ENCODE data around the gene CDC20B. TPM values are rescaled to one million over a fixed set of nuclear protein-coding genes. Genes with fewer than 3 reads are reported as not detected.

The CDC20B gene, protein sequence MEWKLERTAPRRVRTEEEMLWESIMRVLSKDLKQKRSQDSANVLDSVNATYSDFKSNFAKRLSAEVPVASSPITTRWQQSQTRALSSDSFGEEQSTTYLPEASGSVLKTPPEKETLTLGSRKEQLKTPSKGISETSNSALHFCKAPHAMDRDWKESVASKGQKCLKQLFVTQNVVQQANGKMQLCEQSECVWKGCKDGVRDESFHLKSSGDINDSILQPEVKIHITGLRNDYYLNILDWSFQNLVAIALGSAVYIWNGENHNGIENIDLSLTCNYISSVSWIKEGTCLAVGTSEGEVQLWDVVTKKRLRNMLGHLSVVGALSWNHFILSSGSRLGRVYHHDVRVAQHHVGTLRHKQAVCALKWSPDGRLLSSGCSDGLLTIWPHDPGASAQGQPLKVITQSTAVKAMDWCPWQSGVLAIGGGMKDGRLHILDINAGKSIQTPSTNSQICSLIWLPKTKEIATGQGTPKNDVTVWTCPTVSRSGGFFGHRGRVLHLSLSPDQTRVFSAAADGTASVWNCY
- not detected in 2 replicates for total RNA-seq
- not detected for polyA plus RNA-seq (2012)

DNA sequence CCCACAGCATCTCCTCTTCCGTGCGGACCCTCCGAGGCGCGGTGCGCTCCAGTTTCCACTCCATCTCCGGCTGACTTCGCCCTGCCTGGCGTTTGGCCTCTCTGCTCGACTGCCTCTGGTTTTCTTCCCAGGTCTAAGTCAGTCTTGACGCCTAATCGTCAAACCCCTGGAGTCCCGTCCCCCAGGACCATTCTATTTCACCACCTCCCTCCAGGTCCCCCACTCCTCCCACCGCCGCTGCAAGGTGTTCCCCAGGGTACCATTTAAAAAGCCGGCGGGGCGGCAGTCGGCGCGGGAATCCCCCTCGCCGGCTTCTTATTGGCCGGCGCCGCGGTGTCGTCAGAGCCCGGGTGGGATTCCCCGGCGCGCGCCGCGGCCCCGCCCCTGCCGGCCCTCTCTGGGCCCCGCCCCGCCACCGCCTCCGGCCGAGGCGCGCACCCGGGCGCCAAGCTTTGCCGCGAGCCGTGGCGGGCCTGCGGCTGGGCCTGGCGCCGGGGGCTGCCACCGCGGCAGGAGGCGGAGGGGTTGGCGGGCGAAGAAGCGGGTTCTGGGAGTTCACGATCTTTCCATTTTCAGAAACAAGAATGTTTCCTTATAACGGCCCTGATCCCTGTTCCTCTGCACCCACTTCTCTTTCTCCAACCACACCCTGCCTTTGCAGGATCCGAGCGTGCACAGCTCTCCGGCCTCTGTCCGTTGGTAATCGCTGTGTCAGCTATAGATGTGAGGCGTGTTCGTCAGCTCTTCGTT, at the start of gene CDC20B:
Gene CDC20B (minus strand): TSS at position 241 of the 750 bp plus-strand sequence. CDS start 177 bp downstream, at position 64.
- DNase-seq (ENCODE audit: low read depth): peak; percentile 76

DNA sequence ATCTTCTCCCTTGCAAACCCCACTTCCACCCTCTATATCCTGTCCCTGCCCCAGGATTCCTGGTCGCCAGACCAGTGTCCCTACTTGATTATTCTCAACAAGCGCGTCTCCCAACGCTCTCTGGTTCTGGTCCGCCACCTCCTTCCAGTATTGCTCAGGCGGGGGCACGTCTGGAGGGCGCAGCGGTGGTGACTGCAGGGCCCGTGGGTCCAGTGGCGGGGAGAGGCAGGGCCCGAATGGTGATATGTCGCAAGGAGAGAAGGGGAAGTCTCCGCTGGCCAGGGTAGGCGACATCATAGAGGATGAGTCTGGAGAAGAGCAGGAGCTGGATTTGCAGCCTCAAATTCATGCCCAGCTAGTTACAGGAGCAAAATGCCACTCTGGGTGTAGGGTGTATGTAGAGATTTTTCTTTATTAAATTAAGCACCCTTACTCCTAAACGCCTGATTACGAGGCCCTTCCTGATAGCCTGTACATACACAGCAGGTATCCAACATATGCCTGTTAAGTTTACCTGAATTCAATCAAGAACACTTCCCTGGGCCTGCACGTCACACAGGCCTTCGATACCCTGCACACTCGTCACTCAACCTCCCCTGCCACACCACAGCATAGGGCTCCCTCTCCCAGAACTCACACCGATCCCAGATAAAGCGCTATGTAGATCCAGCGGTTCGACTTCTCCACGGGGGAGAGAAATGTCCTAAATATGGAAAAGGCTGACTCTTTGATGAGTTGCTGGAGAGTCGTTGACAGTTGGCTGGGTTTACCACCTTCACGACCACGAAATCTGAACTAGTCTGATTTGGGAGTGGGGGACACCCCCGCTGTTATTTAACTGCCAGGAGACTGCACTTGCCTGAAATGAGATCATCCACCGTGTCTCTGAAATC, 49.4 kb upstream of the CDC20B start:
- no peak for DNase-seq (ENCODE audit: low read depth)

DNA sequence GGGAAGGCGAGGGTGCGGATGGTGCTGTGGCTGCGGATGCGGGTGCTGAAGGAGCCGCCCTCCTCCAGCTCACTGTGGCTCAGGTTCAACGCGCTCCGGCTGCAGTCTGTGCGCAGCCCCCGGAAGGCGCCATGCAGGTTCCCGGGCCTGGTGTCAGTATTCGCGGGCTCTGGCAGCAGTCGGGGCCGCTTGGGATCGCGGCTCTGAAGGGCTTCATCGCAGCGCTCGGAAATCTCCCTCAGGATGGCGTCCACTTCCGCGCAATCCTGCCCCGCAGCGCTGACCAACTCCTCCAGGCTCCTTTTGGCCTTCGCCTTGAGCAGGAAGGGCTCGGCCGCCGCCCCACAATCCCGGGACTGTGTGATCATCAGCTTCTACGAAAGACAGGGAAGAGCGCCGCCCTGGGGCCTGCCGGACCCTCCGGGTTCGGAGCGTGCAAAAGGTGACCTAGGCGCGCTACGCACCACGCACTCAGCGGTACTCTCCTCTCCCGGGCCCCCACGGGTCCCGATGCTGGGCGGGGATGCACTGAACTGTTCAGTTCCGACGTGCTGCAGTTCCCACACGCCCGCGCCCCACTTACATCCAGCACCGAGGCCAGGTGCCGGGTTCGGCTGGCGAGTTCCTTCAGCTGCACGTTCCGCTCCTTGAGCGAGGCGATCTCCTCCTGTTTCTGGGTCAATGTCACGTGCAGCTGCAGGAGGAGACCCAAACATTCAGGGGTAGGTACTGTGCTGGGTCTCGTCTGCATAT, 47.6 kb upstream of the CDC20B start:
- DNase-seq (ENCODE audit: low read depth): peak; percentile 11

DNA sequence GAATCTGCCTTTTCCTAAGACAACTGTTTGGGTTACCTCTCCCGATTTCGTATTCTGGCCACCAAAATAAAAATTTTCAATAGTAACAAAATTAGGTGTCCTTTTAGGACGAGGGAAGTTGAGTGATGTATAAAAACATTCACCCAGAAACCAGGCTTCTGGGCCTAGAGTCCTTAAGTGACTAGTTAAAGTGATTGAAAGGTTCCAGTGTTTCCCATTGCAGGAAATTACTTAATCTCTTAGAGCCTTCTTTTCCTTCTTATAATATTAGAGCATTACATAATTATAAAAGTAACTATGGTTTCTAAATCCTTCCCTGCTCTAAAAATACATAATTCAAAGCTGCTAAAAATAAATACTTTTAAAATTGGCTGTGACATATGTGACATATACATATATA, 46.8 kb upstream of the CDC20B start:
- no peak for DNase-seq (ENCODE audit: low read depth)

DNA sequence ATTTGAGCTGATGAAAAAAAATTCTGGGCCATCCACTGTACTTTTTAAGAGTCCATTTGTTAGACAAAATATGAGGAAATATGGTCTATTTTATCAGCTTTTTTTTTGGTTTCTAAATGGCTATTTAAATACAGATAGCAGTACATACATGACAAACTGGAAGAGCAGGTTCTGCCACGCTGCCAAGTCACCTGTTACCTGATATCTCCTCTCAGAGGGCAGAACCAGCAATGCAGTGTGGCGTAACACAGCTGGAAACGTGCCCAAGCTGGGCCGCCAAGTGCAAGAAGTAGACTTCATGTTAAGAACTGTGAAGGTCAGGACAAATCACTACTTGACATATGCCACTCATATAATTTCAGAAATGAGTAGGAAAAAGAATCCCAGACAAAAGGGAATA, 46.0 kb upstream of the CDC20B start:
- DNase-seq (ENCODE audit: low read depth): no peak

DNA sequence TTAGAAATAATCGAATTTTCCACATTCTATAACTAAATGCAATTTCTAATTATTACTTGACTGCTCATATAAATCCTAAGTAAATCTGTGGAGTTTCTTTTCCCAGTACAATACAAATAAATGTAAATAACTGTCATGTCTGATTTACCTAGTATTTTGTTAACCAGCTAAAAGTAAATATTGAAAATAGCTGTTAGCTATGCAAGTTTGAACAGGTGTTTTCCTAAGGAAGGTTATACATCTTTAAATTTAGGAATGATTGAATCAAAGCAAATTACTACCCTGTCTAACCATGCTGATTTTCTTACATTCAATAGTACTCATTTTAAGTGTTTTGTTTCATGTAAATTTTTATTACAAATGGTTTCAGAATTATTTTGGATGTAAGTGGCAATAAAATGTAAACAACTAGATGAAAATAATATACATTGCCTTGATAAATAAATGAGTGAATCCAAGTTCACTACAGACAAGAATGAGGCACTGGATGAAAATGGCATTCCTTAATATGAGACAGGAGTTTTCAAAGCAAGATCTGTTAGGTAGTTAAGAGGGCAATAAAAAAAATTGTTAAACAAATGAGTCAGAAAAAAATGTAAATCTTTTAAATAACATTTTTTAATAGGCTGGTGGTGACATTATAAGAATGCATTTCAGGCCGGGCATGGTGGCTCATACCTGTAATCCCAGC, 38.4 kb upstream of the CDC20B start:
- DNase-seq (ENCODE audit: low read depth): no peak

DNA sequence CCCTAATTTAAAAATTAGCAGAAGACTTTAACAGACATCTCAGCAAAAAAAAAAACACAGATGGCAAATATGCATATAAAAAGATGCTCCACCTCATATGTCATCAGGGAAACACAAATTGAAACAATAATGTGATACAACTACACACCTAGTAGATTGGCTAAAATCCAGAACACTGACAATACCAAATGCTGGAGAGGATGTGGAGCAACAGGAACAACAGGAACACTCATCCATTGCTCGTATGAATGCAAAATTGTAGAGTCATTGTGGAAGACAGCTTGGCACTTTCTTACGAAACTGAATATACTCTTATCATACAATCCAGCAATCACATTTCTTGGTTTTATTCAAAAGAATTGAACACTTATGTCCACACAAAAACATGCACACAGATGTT, 32.0 kb upstream of the CDC20B start:
- DNase-seq (ENCODE audit: low read depth): no peak

DNA sequence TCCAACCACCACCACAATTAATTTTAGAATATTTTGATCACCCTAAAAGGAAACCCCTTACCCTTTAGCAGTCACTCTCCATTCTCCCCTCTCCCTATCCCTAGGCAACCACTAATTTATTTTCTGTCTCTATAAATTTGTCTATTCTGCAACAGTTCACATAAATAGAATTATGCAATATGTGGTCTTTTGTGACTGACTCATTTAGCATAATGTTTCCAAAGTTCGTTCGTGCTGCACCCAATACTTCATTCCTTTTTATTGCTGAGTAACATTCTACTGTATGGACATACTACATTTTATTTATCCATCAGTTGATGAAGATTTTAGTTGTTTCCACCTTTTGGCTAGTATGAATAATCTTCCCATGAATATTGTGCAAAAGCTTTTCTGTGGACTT, 18.2 kb upstream of the CDC20B start:
- no peak for DNase-seq (ENCODE audit: low read depth)

DNA sequence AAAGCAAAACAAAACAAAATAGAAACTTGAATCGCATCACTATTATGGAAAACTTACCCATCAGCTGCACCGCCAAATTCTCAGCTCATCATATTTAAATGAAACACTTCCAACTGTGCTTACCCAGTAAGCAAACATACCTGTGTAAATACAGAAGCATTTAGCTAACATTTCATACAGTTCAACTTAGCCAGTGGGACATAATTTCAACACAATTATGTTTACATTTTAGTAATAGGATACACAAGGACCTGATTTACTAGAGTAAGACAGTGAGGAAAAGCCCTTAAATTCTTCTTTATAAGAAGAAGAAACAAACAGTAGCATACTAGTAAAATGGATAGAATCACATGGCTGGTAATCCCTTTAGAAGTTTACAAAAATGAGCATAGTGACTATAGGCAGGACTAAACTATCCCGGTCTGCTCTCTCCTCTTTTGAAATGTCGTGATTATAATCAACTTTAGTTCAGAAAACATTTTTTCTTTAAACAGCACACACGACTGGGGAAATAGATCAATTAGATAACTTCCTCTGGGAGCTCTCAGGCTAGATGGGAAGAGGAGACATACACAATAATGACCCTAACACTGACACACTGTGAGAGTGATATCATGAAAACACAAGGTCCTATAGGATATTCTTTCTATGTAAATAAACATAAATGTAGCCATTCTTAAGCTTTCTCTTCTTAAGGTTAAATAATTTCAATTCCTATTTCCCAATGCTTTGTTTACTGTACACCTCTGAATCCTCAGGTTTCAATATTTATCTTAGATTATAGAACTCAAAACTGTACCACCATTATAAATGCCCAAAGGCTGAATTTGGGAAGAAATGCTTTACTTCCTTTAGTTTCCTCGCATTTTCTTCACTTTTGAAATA, 15.9 kb upstream of the CDC20B start:
- no peak for DNase-seq (ENCODE audit: low read depth)

DNA sequence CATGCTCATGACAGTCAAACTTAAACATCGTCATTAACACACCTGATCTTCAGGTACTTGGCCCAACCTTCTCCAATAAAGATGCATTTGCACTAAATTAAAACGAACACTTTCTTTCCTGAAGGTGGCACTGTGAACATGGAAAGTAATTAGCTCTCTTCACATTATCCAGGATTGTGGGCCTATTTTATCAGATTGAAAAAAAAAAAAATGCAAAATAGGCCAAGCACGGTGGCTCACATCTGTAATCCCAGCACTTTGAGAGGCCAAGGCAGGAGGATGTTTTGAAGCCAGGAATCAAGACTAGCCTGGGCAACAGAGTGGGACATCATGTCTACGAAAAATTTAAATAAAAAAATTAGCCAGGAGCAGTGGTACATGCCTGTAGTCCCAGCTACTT, 14.4 kb upstream of the CDC20B start:
- DNase-seq (ENCODE audit: low read depth): peak; percentile 13

DNA sequence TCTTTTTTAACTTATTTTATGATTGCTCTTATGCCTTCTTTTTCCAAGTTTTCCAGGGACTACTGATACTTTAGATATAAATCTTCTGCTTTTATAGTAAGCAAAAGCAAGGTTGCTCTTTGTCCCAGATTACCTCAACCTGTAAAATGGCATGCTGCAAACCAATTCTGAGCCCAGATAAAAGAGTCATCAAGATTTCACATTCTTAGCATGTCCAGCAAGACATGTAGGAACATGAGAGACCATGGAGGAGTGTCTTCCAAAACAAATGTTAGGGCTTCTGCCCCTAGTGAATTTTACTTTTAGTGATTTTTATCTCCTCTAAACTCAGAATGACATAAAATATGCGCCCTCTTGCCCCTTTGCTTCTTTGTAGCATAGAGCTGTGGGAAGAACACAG, 7.0 kb upstream of the CDC20B start:
- no peak for DNase-seq (ENCODE audit: low read depth)

DNA sequence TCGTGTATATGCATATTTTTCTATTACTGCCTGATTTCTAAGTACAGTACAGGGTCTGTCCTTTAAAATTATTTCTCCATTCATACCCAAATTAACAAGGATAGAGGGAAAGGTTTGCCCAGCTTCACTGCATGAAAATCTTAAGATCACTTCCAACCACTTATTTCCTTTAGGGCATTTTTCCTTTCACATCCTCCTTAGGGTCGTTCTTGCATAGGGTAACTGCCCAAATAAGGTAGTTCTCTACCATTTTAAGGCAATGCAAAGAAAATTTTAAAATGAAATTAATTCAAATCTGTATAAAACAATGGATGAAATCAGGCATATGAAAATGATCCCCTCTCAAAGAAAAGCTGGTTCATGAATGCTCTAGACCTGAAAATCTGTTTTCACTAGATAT, 4.1 kb upstream of the CDC20B start:
- no peak for DNase-seq (ENCODE audit: low read depth)

DNA sequence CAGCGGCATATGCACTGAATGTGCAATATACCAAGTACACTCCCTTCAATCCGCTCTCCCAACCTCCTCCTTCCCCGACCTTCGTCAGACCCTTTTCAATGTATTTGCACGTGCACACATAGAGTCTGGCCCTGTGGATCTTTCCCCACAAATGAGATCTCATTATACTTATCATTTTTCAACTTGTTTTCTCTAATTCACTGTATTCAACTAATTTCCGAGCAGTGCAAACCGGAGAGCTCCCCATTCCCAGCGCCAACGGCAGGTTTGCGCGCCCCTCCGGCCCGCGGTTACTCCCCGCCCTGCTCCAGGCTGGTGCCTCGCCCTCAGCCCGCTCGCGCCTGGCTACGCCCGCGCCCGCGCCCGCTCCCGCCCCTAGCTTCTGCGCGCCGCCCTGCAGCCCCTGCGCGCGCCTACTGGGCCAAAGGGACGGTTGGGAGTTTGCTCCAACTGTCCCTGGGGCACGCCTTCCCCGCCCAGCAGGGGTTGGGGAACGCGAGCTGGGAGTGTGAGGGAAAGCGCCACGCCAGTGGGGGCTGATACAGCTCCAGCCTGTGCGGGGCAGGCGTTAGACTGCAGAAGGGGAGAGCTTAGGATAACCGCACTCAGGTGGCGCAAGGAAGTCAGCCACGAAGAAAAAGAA, 3.3 kb upstream of the CDC20B start:
- DNase-seq (ENCODE audit: low read depth): peak; percentile 55

DNA sequence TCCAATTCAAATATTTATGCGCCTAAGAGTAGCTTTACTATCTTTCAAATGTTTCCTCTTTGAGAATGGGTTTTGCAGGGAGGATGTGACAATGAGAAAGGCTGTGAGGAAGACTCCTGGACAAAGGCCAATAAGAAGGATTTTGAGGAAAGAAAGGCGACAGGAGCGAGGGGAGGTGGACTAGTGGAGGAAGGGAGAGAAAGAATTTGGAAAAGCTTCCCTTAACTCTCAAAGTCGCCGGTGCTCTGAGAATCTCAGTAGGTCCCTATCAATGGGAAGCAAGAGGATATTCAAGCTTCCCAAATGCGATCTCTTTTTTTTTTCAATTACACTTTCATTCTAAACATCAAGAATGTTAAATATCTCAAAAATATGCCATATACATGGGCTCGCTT, 2.8 kb upstream of the CDC20B start:
- no peak for DNase-seq (ENCODE audit: low read depth)

DNA sequence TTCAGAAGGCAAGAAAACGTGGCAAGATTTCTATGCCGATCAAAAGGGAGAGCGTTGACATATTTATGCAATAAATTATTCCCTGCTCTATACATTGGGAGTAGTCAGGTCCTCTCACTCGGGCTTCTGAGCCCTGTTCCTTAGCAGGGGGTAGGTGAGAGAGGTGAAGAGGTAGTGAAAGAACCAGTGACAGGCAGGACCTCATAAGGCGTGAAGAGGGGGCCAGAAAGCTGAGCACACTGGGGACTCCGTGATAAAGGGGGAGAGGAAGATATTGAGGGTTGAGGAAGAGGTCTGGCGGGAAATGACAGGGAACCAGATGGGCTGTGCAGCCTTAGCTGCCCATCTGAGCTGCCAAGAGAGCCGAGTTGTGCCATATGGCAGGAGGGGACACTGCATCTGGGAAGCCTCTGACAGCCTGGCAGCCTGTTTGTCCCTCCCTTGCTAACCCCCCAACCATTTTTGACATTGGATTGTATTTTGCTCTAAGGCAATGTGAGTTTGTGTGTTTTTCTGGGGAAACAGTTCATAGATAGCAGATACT, 782 bp upstream of the CDC20B start:
- DNase-seq (ENCODE audit: low read depth): no peak

DNA sequence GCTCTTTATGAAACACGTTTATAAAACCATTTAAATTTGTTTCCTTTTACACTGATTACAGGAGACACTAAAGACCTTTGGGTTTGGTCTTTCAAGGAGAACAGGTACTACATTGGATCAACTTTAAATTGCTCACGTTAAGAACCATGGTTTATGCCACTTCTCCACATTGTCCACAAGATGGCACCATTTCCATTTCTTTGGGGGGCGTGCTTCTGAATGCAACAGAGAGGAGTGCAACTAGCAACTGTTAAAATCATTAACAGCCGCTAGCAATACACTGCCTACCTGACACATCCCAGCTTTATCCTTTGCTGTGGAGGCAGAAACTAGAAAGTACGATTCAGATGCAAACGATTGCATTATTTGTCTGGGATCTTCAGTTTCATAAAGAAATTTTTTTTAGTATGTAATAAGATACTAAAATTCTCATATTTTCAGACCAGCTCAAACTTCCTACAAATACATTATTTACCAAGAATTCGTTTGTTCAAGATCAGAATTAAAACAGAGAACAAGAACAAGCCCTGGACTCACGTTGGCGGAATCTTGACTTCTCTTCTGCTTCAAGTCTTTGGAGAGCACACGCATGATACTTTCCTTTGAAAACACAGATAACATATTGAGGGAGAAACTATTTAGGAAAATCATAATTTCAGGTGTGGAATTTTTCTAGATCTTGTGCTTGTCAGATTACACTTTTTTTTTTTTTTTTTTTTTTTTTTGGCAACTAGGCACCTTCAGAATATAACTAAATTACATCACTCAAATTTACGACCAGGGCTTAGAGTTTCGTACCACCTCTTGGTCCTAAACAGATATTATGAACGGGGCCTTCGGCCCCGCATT, 702 bp downstream of the CDC20B start:
- peak; percentile 91 for DNase-seq (ENCODE audit: low read depth)

DNA sequence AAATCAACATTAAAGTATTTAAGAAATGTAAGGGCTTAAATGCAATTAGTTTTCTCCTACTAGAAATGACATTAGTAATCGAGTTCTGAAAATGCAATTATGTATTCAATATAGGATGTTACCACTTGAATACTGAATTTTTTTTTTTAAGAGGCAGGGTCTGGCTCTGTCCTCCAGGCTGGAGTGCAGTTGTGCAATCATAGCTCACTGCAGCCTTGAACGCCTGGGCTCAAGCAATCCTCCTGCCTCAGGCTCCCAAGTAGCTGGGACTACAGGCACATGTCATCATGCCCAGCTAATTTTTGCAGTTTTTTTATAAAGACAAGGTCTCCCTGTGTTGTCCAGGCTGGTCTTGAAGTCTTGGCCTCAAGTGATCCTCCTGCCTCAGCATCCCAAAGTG, 1.5 kb downstream of the CDC20B start:
- no peak for DNase-seq (ENCODE audit: low read depth)
